HepG2 (cell line): ENCODE measurements around the gene UCP3. TPM values are rescaled to one million over a fixed set of nuclear protein-coding genes. Genes with fewer than 3 reads are reported as not detected.

Source experiments
- FOSL2 ChIP-seq: sonication (generic); formaldehyde crosslinking; IDR thresholded peaks from 2 replicates; pipeline ENCODE4 v1.4.0; 2020; ENCODE audit warnings: missing genetic modification reagents
- JDP2 ChIP-seq: sonication (generic); formaldehyde crosslinking; IDR thresholded peaks from 2 replicates; pipeline ENCODE4 v1.8.1; 2022; ENCODE audit warnings: missing genetic modification reagents, borderline replicate concordance
- KAT2B ChIP-seq: fragments of 150-350 bp; IDR thresholded peaks from 2 replicates; pipeline ENCODE4 v1.6.1; 2014; ENCODE audit warnings: low read depth, low read length, borderline replicate concordance
- KDM2A ChIP-seq: sonication (generic); formaldehyde crosslinking; IDR thresholded peaks from 2 replicates; pipeline ENCODE4 v1.4.0; 2020; ENCODE audit warnings: low read depth, missing genetic modification reagents, borderline replicate concordance
- MIER3 ChIP-seq: IDR thresholded peaks from 2 replicates; pipeline ENCODE4 v1.6.1; 2016; ENCODE audit warnings: missing compliant biosample characterization, borderline replicate concordance
- MYC ChIP-seq: sonication (generic); formaldehyde crosslinking; IDR thresholded peaks from 2 replicates; pipeline ENCODE4 v1.9.0; 2021; ENCODE audit warnings: missing genetic modification reagents, borderline replicate concordance
- PRMT3 ChIP-seq: sonication (generic); formaldehyde crosslinking; IDR thresholded peaks from 2 replicates; pipeline ENCODE4 v1.8.1; 2022; ENCODE audit warnings: low read depth, mild to moderate bottlenecking, moderate library complexity, missing genetic modification reagents, borderline replicate concordance
- RFXAP ChIP-seq: sonication (generic); formaldehyde crosslinking; IDR thresholded peaks from 2 replicates; pipeline ENCODE4 v1.4.0; 2020; ENCODE audit warnings: missing genetic modification reagents, borderline replicate concordance
- SMAD9 ChIP-seq: sonication (generic); formaldehyde crosslinking; IDR thresholded peaks from 2 replicates; pipeline ENCODE4 v1.5.1; 2020; ENCODE audit warnings: mild to moderate bottlenecking, missing genetic modification reagents
- ZMYM3 ChIP-seq: sonication (generic); formaldehyde crosslinking; IDR thresholded peaks from 2 replicates; pipeline ENCODE4 v1.5.1; 2020; ENCODE audit warnings: mild to moderate bottlenecking, missing genetic modification reagents
- ZNF326 ChIP-seq: sonication (generic); formaldehyde crosslinking; IDR thresholded peaks from 2 replicates; pipeline ENCODE4 v1.4.0; 2020; ENCODE audit warnings: missing genetic modification reagents, borderline replicate concordance
- ZNF329 ChIP-seq: sonication (generic); formaldehyde crosslinking; IDR thresholded peaks from 2 replicates; pipeline ENCODE4 v1.9.0; 2021; ENCODE audit warnings: low read depth, mild to moderate bottlenecking, missing genetic modification reagents
- ZNF598 ChIP-seq: sonication (generic); formaldehyde crosslinking; IDR thresholded peaks from 2 replicates; pipeline ENCODE4 v1.5.1; 2020; ENCODE audit warnings: mild to moderate bottlenecking, missing genetic modification reagents, borderline replicate concordance
- ZNF629 ChIP-seq: sonication (generic); formaldehyde crosslinking; conservative IDR thresholded peaks from 2 replicates; pipeline ENCODE4 v1.5.0; 2020; ENCODE audit warnings: missing genetic modification reagents
- ZNF720 ChIP-seq: sonication (generic); formaldehyde crosslinking; IDR thresholded peaks from 2 replicates; pipeline ENCODE4 v1.4.0; 2020; ENCODE audit warnings: missing genetic modification reagents
- ZNF746 ChIP-seq: sonication (generic); formaldehyde crosslinking; IDR thresholded peaks from 2 replicates; pipeline ENCODE4 v1.8.0; 2022; ENCODE audit warnings: mild to moderate bottlenecking, missing genetic modification reagents
- ZNF768 ChIP-seq: sonication (generic); formaldehyde crosslinking; IDR thresholded peaks from 2 replicates; pipeline ENCODE4 v1.4.0; 2020; ENCODE audit warnings: missing genetic modification reagents
- ZNF883 ChIP-seq: sonication (generic); formaldehyde crosslinking; IDR thresholded peaks from 2 replicates; pipeline ENCODE4 v1.5.1; 2020; ENCODE audit warnings: mild to moderate bottlenecking, missing genetic modification reagents; ENCODE audit errors: not compliant biosample characterization
- polyA plus RNA-seq, 8 experiments: library from polyadenylated mRNA; depleted of rRNA in 3 of 8; stranded (reverse) in 7 of 8; unstranded in 1 of 8; fragments of >200 nt; fragmentation: Illumina TruSeq in 4 of 8; extraction: Trizol in 4 of 8; gene quantifications; 2 replicates each; pipeline versions ENCODE4 v1.2.1 to v1.2.3, GENCODE V29; 2011 to 2016; ENCODE audit warnings: low read depth in 4 of 8, missing spikeins in 1 of 8, mixed read lengths in 1 of 8; ENCODE audit not compliant: insufficient read depth in 1 of 8
- total RNA-seq, 5 experiments: library from RNA; depleted of rRNA; stranded (reverse); fragments of >200 nt; fragmentation: Illumina TruSeq; extraction: Trizol; gene quantifications; 2 replicates each; pipeline ENCODE4 v1.2.3, GENCODE V29; 2016; ENCODE audit warnings: low read depth in 1 of 5
- TF ChIP-seq, protein P1 (sequence below): sonication (generic); formaldehyde crosslinking; IDR thresholded peaks from 2 replicates; pipeline ENCODE4 v1.8.1; 2022; ENCODE audit warnings: mild to moderate bottlenecking, missing genetic modification reagents
- TF ChIP-seq, protein P2 (sequence below): sonication (generic); formaldehyde crosslinking; IDR thresholded peaks from 2 replicates; pipeline ENCODE4 v1.5.1; 2020; ENCODE audit warnings: missing genetic modification reagents, mild to moderate bottlenecking, borderline replicate concordance
- TF ChIP-seq, protein P3 (sequence below): sonication (generic); formaldehyde crosslinking; IDR thresholded peaks from 2 replicates; pipeline ENCODE4 v1.4.0; 2020; ENCODE audit warnings: missing genetic modification reagents
- TF ChIP-seq, protein P4 (sequence below): sonication (generic); formaldehyde crosslinking; IDR thresholded peaks from 2 replicates; pipeline ENCODE4 v1.5.0; 2020; ENCODE audit warnings: missing genetic modification reagents, mild to moderate bottlenecking, borderline replicate concordance
- TF ChIP-seq, protein P5 (sequence below): sonication (generic); formaldehyde crosslinking; IDR thresholded peaks from 2 replicates; pipeline ENCODE4 v1.5.1; 2020; ENCODE audit warnings: missing genetic modification reagents, mild to moderate bottlenecking, borderline replicate concordance
- TF ChIP-seq, protein P6 (sequence below): sonication (generic); formaldehyde crosslinking; IDR thresholded peaks from 2 replicates; pipeline ENCODE4 v1.5.0; 2020; ENCODE audit warnings: mild to moderate bottlenecking, low read depth, missing genetic modification reagents, borderline replicate concordance

Gene UCP3
- total and polyA plus RNA-seq, 2 of the 13 experiments (the other 11 are each of a cell fraction or from before 2014, with no cell fraction given) = 0.37 TPM; not detected in 1

DNA sequence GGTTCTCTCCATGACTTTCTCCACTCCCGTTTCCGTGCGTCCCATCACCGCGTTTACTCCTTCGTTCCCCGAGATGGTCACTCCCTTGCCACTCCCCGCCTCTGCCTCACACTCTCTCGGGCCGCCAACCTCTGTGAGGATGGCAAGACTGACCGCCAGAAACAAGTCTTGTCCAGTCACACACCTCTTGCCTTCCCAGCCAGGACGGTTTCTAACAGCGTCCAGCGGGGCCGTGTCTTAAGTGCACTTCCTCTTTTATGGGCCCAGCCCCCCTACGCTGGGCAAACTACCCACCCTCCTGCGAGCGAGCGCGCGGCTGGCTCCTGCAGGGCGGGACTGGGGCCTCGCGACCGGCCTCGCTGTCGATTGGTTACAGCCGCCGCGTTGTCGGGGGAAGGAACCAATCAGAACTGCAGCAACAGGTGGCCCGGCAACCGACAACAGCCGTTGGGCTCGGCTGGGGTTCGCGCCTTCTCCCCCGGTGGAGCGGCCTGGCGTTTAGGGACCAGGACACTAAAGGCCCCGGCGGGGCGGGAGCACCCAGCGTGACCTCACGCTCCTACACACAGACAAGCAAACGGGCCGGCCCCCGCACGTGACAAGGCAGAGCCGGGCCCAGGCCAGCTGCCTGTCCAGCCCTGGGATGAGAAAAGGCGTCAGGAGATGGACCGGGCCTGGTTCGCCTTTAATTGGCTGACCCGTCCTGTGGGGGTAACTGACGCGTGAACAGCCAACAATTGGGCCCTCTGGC is 25.7 kb downstream of the UCP3 start (continued):
- TF ChIP-seq PRMT3 (0 out of 2 replicates have a peak, but pooled peaks have one; percentile 57), KDM2A (CRISPR knock-in tag) (peak; percentile 74), ZNF768 (no peak), ZNF883 (CRISPR knock-in tag) (peak; percentile 87), ZNF598 (peak; percentile 95), JDP2 (CRISPR knock-in tag) (no peak), MIER3 (CRISPR knock-in tag) (no peak), FOSL2 (no peak), ZNF629 (CRISPR knock-in tag) (peak; percentile 42; the same call in 1 of the 2 replicates), SMAD9 (CRISPR knock-in tag) (no peak; the same call in 1 of the 2 replicates), ZNF720 (CRISPR knock-in tag) (0 out of 2 replicates have a peak, but pooled peaks have one; percentile 41), MYC (CRISPR knock-in tag) (peak; percentile 97), ZMYM3 (CRISPR knock-in tag) (peak; percentile 41; the same call in 1 of the 2 replicates), KAT2B (no peak), ZNF326 (CRISPR knock-in tag) (no peak), ZNF746 (CRISPR knock-in tag) (peak; percentile 73; the same call in 1 of the 2 replicates), ZNF329 (CRISPR knock-in tag) (0 out of 2 replicates have a peak, but pooled peaks have one; percentile 33), RFXAP (CRISPR knock-in tag) (peak; percentile 99)
- TF ChIP-seq, protein P1, sequence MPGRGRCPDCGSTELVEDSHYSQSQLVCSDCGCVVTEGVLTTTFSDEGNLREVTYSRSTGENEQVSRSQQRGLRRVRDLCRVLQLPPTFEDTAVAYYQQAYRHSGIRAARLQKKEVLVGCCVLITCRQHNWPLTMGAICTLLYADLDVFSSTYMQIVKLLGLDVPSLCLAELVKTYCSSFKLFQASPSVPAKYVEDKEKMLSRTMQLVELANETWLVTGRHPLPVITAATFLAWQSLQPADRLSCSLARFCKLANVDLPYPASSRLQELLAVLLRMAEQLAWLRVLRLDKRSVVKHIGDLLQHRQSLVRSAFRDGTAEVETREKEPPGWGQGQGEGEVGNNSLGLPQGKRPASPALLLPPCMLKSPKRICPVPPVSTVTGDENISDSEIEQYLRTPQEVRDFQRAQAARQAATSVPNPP = peak; percentile 94
- TF ChIP-seq, protein P2, sequence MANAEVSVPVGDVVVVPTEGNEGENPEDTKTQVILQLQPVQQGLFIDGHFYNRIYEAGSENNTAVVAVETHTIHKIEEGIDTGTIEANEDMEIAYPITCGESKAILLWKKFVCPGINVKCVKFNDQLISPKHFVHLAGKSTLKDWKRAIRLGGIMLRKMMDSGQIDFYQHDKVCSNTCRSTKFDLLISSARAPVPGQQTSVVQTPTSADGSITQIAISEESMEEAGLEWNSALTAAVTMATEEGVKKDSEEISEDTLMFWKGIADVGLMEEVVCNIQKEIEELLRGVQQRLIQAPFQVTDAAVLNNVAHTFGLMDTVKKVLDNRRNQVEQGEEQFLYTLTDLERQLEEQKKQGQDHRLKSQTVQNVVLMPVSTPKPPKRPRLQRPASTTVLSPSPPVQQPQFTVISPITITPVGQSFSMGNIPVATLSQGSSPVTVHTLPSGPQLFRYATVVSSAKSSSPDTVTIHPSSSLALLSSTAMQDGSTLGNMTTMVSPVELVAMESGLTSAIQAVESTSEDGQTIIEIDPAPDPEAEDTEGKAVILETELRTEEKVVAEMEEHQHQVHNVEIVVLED (CRISPR knock-in tag) = peak; percentile 87; the same call in 1 of the 2 replicates
- TF ChIP-seq, protein P3, sequence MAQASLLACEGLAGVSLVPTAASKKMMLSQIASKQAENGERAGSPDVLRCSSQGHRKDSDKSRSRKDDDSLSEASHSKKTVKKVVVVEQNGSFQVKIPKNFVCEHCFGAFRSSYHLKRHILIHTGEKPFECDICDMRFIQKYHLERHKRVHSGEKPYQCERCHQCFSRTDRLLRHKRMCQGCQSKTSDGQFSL (CRISPR knock-in tag) = peak; percentile 74
- TF ChIP-seq, protein P4, sequence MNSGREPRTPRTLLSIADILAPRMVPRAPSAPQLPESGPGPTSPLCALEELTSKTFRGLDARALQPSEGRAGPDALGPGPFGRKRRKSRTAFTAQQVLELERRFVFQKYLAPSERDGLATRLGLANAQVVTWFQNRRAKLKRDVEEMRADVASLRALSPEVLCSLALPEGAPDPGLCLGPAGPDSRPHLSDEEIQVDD (CRISPR knock-in tag) = peak; percentile 80
- TF ChIP-seq, protein P5, sequence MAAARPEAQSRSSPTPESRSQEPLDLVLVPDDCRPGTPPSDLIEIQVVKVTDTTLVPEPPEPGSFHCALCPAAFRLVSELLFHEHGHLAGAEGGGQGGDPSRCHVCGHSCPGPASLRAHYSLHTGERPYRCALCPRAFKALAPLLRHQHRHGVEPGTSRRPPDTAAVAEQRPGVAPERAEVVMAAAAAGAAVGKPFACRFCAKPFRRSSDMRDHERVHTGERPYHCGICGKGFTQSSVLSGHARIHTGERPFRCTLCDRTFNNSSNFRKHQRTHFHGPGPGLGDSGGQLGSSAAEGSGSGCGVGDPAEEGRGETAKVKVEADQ (CRISPR knock-in tag) = peak; percentile 47; the same call in 1 of the 2 replicates
- TF ChIP-seq, protein P6, sequence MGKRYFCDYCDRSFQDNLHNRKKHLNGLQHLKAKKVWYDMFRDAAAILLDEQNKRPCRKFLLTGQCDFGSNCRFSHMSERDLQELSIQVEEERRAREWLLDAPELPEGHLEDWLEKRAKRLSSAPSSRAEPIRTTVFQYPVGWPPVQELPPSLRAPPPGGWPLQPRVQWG (CRISPR knock-in tag) = no peak
